Loucy (cell line): ENCODE results near the gene DHFR.

Source experiments
- H2AFZ ChIP-seq: fragments of 200-600 bp; sonication (generic); 2 replicates; pipeline ENCODE4 v1.6.0; 2016; ENCODE audit warnings: antibody characterized with exemption, mild to moderate bottlenecking, low read length, moderate library complexity
- H3F3A ChIP-seq: fragments of 200-600 bp; 2 replicates; pipeline ENCODE4 v1.6.0; 2016; ENCODE audit warnings: antibody characterized with exemption, low read depth, mild to moderate bottlenecking
- H3K27me3 ChIP-seq: fragments of 200-600 bp; sonication (generic); 2 replicates; pipeline ENCODE4 v1.6.1; 2014; ENCODE audit warnings: low read length, mild to moderate bottlenecking; ENCODE audit not compliant: insufficient read depth, poor library complexity, severe bottlenecking
- H3K36me3 ChIP-seq: fragments of 200-600 bp; sonication (generic); 2 replicates; pipeline ENCODE4 v1.6.1; 2016; ENCODE audit warnings: low read length; ENCODE audit not compliant: insufficient read depth
- H3K4me1 ChIP-seq: fragments of 200-600 bp; sonication (generic); 2 replicates; pipeline ENCODE4 v1.5.1; 2014; ENCODE audit warnings: low read length, mild to moderate bottlenecking; ENCODE audit not compliant: insufficient read depth, poor library complexity, severe bottlenecking
- H3K4me2 ChIP-seq: fragments of 200-600 bp; sonication (generic); 2 replicates; pipeline ENCODE4 v1.6.0; 2014; ENCODE audit warnings: antibody characterized with exemption, low read length, low read depth, mild to moderate bottlenecking; ENCODE audit not compliant: poor library complexity, severe bottlenecking
- H3K4me3 ChIP-seq: fragments of 200-600 bp; sonication (generic); 2 replicates; pipeline ENCODE4 v1.5.1; 2014; ENCODE audit warnings: low read length, mild to moderate bottlenecking, mixed read lengths; ENCODE audit not compliant: poor library complexity, severe bottlenecking
- H3K79me2 ChIP-seq: fragments of 200-600 bp; sonication (generic); 2 replicates; pipeline ENCODE4 v1.6.1; 2014; ENCODE audit warnings: low read length; ENCODE audit not compliant: insufficient read depth
- H3K9ac ChIP-seq: fragments of 200-600 bp; sonication (generic); 2 replicates; pipeline ENCODE4 v1.6.0; 2014; ENCODE audit warnings: mild to moderate bottlenecking, low read depth, low read length, moderate library complexity; ENCODE audit not compliant: poor library complexity, severe bottlenecking
- H3K9me2 ChIP-seq: fragments of 200-600 bp; sonication (generic); replicated peaks from 2 replicates; pipeline ENCODE4 v1.6.1; 2016; ENCODE audit warnings: low read depth, low read length, mixed read lengths
- H3K9me3 ChIP-seq: fragments of 200-600 bp; sonication (generic); 2 replicates; pipeline ENCODE4 v1.6.1; 2014; ENCODE audit warnings: mild to moderate bottlenecking, antibody characterized with exemption, low read length, low read depth; ENCODE audit not compliant: insufficient read depth
- H4K20me1 ChIP-seq: fragments of 200-600 bp; sonication (generic); 2 replicates; pipeline ENCODE4 v1.6.0; 2014; ENCODE audit warnings: antibody characterized with exemption, low read length, mild to moderate bottlenecking; ENCODE audit not compliant: insufficient read depth, poor library complexity, severe bottlenecking
- CTCF ChIP-seq: fragments of 200-600 bp; sonication (generic); conservative IDR thresholded peaks from 2 replicates; pipeline ENCODE4 v1.5.1; 2014; ENCODE audit warnings: mild to moderate bottlenecking, antibody characterized with exemption, low read length
- EZH2phosphoT487 ChIP-seq: fragments of 200-600 bp; IDR thresholded peaks from 2 replicates; pipeline ENCODE4 v1.6.1; 2018; ENCODE audit warnings: antibody characterized with exemption, mild to moderate bottlenecking, moderate library complexity, borderline replicate concordance

The DHFR gene

GRCh38 chr5:80659106-80659505, 4.3 kb upstream of the DHFR start:
- TF ChIP-seq CTCF (no peak), EZH2phosphoT487 (no peak)
- Histone ChIP-seq H2AFZ (no peak overlapping the region), H3K4me3 (no peak overlapping the region), H4K20me1 (peaks cover 4% of the 10 kb centered on the region), H3K36me3 (peaks cover 34% of the 10 kb centered on the region), H3K9me2 (no peaks in the 10 kb centered on the region), H3K9ac (no peak overlapping the region), H3K79me2 (peaks cover 77% of the 10 kb centered on the region), H3K4me2 (no peak overlapping the region), H3K27me3 (no peaks in the 10 kb centered on the region), H3K4me1 (peaks cover 40% of the 10 kb centered on the region), H3K9me3 (peaks cover 8% of the 10 kb centered on the region; the same call in 1 of the 2 replicates), H3F3A (no peaks in the 10 kb centered on the region)

GRCh38 chr5:80656425-80656824, 1.6 kb upstream of the DHFR start:
- Histone ChIP-seq H3K27me3 (no peaks in the 10 kb centered on the region), H3K4me2 (peak overlapping the region; percentile 98), H3K4me3 (peak overlapping the region; percentile 91), H3K79me2 (peaks cover 52% of the 10 kb centered on the region), H3K4me1 (peaks cover 47% of the 10 kb centered on the region), H2AFZ (no peak overlapping the region), H3K9me2 (no peaks in the 10 kb centered on the region), H3K9ac (peak overlapping the region; percentile 98), H3F3A (no peaks in the 10 kb centered on the region), H4K20me1 (peaks cover 16% of the 10 kb centered on the region), H3K9me3 (peaks cover 8% of the 10 kb centered on the region; the same call in 1 of the 2 replicates), H3K36me3 (peaks cover 25% of the 10 kb centered on the region)
- no peak for TF ChIP-seq EZH2phosphoT487
- peak; percentile 68 for TF ChIP-seq CTCF

GRCh38 chr5:80655231-80655774, 520 bp upstream of the DHFR start:
- peak overlapping the region; percentile 91 for H3K4me3 ChIP-seq
- peaks cover 16% of the 10 kb centered on the region for H4K20me1 ChIP-seq
- peaks cover 38% of the 10 kb centered on the region for H3K4me1 ChIP-seq
- no peaks in the 10 kb centered on the region for H3K9me2 ChIP-seq
- peak overlapping the region; percentile 98 for H3K4me2 ChIP-seq
- peak overlapping the region; percentile 24; the same call in 1 of the 2 replicates for H2AFZ ChIP-seq
- H3F3A ChIP-seq = no peaks in the 10 kb centered on the region
- no peak for TF ChIP-seq EZH2phosphoT487
- TF ChIP-seq CTCF = no peak
- H3K79me2 ChIP-seq = peaks cover 44% of the 10 kb centered on the region
- no peaks in the 10 kb centered on the region for H3K27me3 ChIP-seq
- peaks cover 20% of the 10 kb centered on the region for H3K36me3 ChIP-seq
- peak overlapping the region; percentile 98 for H3K9ac ChIP-seq
- peaks cover 6% of the 10 kb centered on the region; the same call in 1 of the 2 replicates for H3K9me3 ChIP-seq
